ENCODE results near the gene CDH13.

DNA sequence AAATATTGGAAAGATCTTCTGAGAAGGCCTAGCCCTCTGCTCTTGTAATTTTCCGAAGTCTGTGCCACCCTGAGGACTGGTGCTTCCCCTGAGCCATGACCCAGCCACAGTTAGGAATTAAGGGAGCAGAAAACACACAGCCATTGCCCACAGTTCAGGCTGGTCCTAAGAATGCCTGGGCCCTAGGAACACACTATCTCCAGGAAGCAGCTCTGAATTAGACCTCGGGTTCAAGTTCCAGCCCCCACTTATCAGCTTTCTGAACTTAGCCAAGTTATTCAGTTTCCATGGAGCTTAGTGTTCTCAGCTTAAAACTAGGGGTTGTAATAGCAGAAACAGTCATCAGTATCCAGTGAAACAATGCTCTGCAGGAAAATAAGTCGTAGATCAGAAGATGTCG, 56.0 kb downstream of the CDH13 start:
- TF ChIP-seq ZNF174 (CRISPR knock-in tag; IDR thresholded peaks at IDR 0.05) = no peak
- no peak for TF ChIP-seq EZH2 (IDR thresholded peaks at IDR 0.05; ENCODE audit: borderline replicate concordance, low read depth, low read length)
- TF ChIP-seq, protein P1, sequence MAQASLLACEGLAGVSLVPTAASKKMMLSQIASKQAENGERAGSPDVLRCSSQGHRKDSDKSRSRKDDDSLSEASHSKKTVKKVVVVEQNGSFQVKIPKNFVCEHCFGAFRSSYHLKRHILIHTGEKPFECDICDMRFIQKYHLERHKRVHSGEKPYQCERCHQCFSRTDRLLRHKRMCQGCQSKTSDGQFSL (CRISPR knock-in tag; IDR thresholded peaks at IDR 0.05) = no peak
- TF ChIP-seq, protein P1 (tag; IDR thresholded peaks at IDR 0.05) = no peak
- TF ChIP-seq MAFF (IDR thresholded peaks at IDR 0.05; ENCODE audit: low read length) = no peak
- no peak for TF ChIP-seq POLR2AphosphoS5 (IDR thresholded peaks at IDR 0.05; ENCODE audit: control insufficient read depth, insufficient read depth, low read depth, low read length)
- TF ChIP-seq SMAD1 (IDR thresholded peaks at IDR 0.05; ENCODE audit: low read depth, low read length, partially characterized antibody) = no peak
- TF ChIP-seq, protein P2, sequence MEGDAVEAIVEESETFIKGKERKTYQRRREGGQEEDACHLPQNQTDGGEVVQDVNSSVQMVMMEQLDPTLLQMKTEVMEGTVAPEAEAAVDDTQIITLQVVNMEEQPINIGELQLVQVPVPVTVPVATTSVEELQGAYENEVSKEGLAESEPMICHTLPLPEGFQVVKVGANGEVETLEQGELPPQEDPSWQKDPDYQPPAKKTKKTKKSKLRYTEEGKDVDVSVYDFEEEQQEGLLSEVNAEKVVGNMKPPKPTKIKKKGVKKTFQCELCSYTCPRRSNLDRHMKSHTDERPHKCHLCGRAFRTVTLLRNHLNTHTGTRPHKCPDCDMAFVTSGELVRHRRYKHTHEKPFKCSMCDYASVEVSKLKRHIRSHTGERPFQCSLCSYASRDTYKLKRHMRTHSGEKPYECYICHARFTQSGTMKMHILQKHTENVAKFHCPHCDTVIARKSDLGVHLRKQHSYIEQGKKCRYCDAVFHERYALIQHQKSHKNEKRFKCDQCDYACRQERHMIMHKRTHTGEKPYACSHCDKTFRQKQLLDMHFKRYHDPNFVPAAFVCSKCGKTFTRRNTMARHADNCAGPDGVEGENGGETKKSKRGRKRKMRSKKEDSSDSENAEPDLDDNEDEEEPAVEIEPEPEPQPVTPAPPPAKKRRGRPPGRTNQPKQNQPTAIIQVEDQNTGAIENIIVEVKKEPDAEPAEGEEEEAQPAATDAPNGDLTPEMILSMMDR (IDR thresholded peaks at IDR 0.05 in 2 of 3, conservative IDR thresholded peaks at IDR 0.05 in 1 of 3; ENCODE audit: insufficient read depth in 2 of 3, low read depth in 1 of 3, low read length in 3 of 3) = no peak

All from K562 (cell line).